AG04450 (cell line): ENCODE data around the gene GJA1. TPM values are rescaled to one million over a fixed set of nuclear protein-coding genes. Genes with fewer than 3 reads are reported as not detected.

Experiments
- CTCF ChIA-PET: fragments of 300-600, 350-600 bp; formaldehyde crosslinking; extraction: SDS; loops from one replicate; lab custom pipeline; 2022; ENCODE audit warnings: antibody characterized with exemption, inconsistent platforms; lab: Charles Lee
- POLR2A ChIA-PET: fragments of 350-600 bp; formaldehyde crosslinking; extraction: SDS; loops from one replicate; lab custom pipeline; 2021; ENCODE audit warnings: antibody characterized with exemption, inconsistent platforms; lab: Yijun Ruan, JAX
- DNase-seq: peaks from one replicate; pipeline ENCODE4 v3.0.0-alpha.2; 2011; ENCODE audit warnings: low read depth, low spot score
- H3K27ac ChIP-seq: one replicate; pipeline ENCODE4 v1.5.1; 2012; ENCODE audit warnings: low read depth, low read length, control low read depth
- H3K27me3 ChIP-seq: one replicate; pipeline ENCODE4 v1.6.0; 2012; ENCODE audit warnings: low read length; ENCODE audit not compliant: control insufficient read depth, insufficient read depth
- H3K4me3 ChIP-seq: 2 replicates; pipeline ENCODE4 v1.5.1; 2011; ENCODE audit warnings: mild to moderate bottlenecking, low read depth, low read length, control low read depth
- H3K9me3 ChIP-seq: 2 replicates; pipeline ENCODE4 v1.5.1; 2012; ENCODE audit warnings: low read length; ENCODE audit not compliant: control insufficient read depth, insufficient read depth
- CTCF ChIP-seq: IDR thresholded peaks from 2 replicates; pipeline ENCODE4 v1.5.1; 2011; ENCODE audit warnings: low read depth, low read length, control low read depth, inconsistent platforms
- polyA plus RNA-seq: library from polyadenylated mRNA; depleted of rRNA; stranded (reverse); fragments of >200 nt; gene quantifications from 2 replicates; pipeline ENCODE4 v1.2.3, GENCODE V29; 2011

Gene GJA1
- polyA plus RNA-seq, 1 experiment = 323 TPM

- TF ChIP-seq CTCF = no peak
- H3K27me3 ChIP-seq = no peaks in the 10 kb centered on the region
- H3K9me3 ChIP-seq = no peaks in the 10 kb centered on the region
- no peak overlapping the region for H3K27ac ChIP-seq
- ChIA-PET CTCF (interaction anchor here (0.6 to 1.2 kb wide), 2 partner anchors 19 to 435 kb away, joined by 4 to 5 read pairs; no protein-coding TSS in a partner anchor), POLR2A (no interaction called here)
- H3K4me3 ChIP-seq = no peak overlapping the region
- DNase-seq = no peak
Observed at GRCh38 chr6:121449331-121449730, 13.9 kb downstream of the GJA1 start.

DNA sequence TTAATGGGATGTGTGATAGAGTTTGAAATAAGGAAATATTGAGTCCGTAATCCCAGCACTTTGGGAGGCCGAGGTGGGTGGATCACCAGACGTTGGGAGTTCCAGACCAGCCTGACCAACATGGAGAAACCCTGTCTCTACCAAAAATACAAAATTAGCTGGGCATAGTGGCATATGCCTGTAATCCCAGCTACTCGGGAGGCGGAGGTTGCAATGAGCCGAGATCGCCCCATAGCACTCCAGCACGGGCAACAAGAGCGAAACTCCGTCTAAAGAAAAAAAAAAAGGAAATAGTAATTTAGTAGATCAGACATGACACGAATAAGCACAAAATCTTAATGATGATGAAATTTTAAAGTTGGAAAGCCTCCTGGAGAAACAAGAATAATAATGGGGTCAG, 14.8 kb downstream of the GJA1 start:
- DNase-seq = no peak
- ChIA-PET POLR2A (no interaction called here), CTCF (interaction anchor here (0.6 to 1.2 kb wide), 3 partner anchors 20 to 434 kb away, joined by 3 to 5 read pairs (median 4); no protein-coding TSS in a partner anchor)
- Histone ChIP-seq H3K27ac (no peak overlapping the region), H3K4me3 (no peak overlapping the region), H3K27me3 (no peaks in the 10 kb centered on the region), H3K9me3 (no peaks in the 10 kb centered on the region)
- TF ChIP-seq CTCF = no peak

DNA sequence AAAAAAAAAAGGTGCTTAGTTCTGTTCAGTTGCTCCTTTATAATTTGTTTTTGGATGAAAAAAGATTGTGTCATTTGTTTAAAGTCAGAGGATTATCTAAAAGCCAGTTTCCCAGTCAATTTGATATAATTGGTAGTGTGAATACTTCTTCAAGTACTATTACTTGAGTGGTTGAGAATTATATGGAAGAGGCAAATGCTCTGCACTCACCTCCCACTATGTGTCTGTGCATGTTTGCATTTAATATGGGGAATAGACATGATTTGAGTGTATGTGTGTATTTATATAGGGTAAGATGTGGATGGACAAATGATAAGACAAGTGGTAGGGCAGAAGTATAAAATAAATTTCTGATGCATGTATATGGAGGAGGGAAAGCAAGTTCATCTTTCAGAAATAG, 15.8 kb downstream of the GJA1 start:
- Histone ChIP-seq H3K9me3 (no peaks in the 10 kb centered on the region), H3K27ac (no peak overlapping the region), H3K4me3 (no peak overlapping the region), H3K27me3 (no peaks in the 10 kb centered on the region)
- ChIA-PET CTCF (no interaction called here), POLR2A (interaction anchor here (1.2 kb wide), 1 partner anchor 14 kb away, joined by 3 read pairs; no protein-coding TSS in a partner anchor)
- TF ChIP-seq CTCF = no peak
- no peak for DNase-seq

- Histone ChIP-seq H3K9me3 (no peaks in the 10 kb centered on the region), H3K27me3 (no peaks in the 10 kb centered on the region), H3K4me3 (no peak overlapping the region), H3K27ac (no peak overlapping the region)
- POLR2A ChIA-PET = no interaction called here
- TF ChIP-seq CTCF = no peak
- DNase-seq = no peak
- CTCF ChIA-PET = interaction anchor here (0.7 to 1.1 kb wide), 2 partner anchors 9 to 599 kb away, joined by 3 read pairs; no protein-coding TSS in a partner anchor
Observed at GRCh38 chr6:121453191-121453590, 17.7 kb downstream of the GJA1 start.

DNA sequence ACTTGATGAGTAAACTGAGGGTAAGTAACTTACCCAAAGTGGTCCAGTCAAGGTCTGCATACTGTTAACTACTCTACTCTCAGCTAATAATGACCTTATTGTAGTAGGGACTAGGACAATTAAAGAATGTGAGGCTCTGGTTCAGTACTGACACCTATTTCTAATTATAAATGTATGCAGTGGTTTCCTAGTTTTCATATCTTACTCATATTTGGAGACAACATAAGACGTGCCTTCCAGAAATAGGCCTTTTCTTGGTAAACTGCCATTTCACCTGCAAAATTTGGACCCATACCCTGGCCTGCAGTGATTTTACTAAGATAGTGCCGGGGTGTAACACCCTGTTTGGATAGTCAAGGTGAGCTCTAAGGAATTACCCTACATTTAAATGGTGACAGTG, 24.7 kb downstream of the GJA1 start:
- POLR2A ChIA-PET = no interaction called here
- TF ChIP-seq CTCF = no peak

More for the DNA sequence above, 24.7 kb downstream of the GJA1 start:
- Histone ChIP-seq H3K9me3 (no peaks in the 10 kb centered on the region), H3K27ac (no peak overlapping the region), H3K27me3 (no peaks in the 10 kb centered on the region), H3K4me3 (no peak overlapping the region)
- DNase-seq = no peak
- CTCF ChIA-PET = no interaction called here
